Measurements from ENCODE around the gene PKD2L2. TPM values are rescaled to one million over a fixed set of nuclear protein-coding genes. Genes with fewer than 3 reads are reported as not detected.
A peak's percentile ranks its signal among the peaks of the same experiment; 100 is the strongest.

Gene PKD2L2
- total and polyA plus RNA-seq, 9 of the 15 experiments (the other 6 are each of a cell fraction or from before 2014, with no cell fraction given), result 0.08 to 0.25 (median 0.11) TPM; not detected in 5

- TF ChIP-seq TFAP4 (CRISPR knock-in tag; IDR thresholded peaks at IDR 0.05; ENCODE audit: borderline replicate concordance) (peak; percentile 71), RBM15 (IDR thresholded peaks at IDR 0.05; ENCODE audit: insufficient read depth, low read length) (no peak), BRD9 (IDR thresholded peaks at IDR 0.05; ENCODE audit: low read depth, partially characterized antibody) (no peak), BHLHE40 (IDR thresholded peaks at IDR 0.05; ENCODE audit: low read length) (0 out of 2 replicates have a peak, but pooled peaks have one; percentile 17), ZNF592 (IDR thresholded peaks at IDR 0.05) (0 out of 2 replicates have a peak, but pooled peaks have one; percentile 39), HIVEP1 (CRISPR knock-in tag; IDR thresholded peaks at IDR 0.05) (no peak), GTF2B (IDR thresholded peaks at IDR 0.05; ENCODE audit: extremely low read depth, insufficient read length) (no peak), NFIC (IDR thresholded peaks at IDR 0.05) (no peak; the same call in 1 of the 2 replicates), ESRRA (IDR thresholded peaks at IDR 0.05; ENCODE audit: borderline replicate concordance, low read depth) (peak; percentile 85), RBM14 (IDR thresholded peaks at IDR 0.05; ENCODE audit: borderline replicate concordance, insufficient read depth, low read depth, low read length) (no peak), ZBTB2 (IDR thresholded peaks at IDR 0.05) (peak; percentile 78), FOXM1 (IDR thresholded peaks at IDR 0.05; ENCODE audit: low read depth) (0 out of 2 replicates have a peak, but pooled peaks have one; percentile 17), FOXM1 (CRISPR knock-in tag; IDR thresholded peaks at IDR 0.05; ENCODE audit: low read depth) (peak; percentile 69; the same call in 1 of the 2 replicates), RFX5 (IDR thresholded peaks at IDR 0.05; ENCODE audit: low read depth, low read length) (no peak), CTCFL (IDR thresholded peaks at IDR 0.05; ENCODE audit: borderline replicate concordance, insufficient read depth, low read depth, low read length, poor library complexity, severe bottlenecking) (peak; percentile 60), ZNF444 (CRISPR knock-in tag; IDR thresholded peaks at IDR 0.05) (no peak)
Measured at GRCh38 chr5:137888863-137889759, at the start of gene PKD2L2 (continued).
